ENCODE results near the gene POF1B. TPM values are rescaled to one million over a fixed set of nuclear protein-coding genes. Genes with fewer than 3 reads are reported as not detected.

The POF1B gene
- total and polyA plus RNA-seq, 2 of the 4 experiments (the other 2 are of a cell fraction), result not detected

- H2BK20ac ChIP-seq (ENCODE audit: low read depth, low read length), result no peak overlapping the region
- TF ChIP-seq USF2 (IDR thresholded peaks at IDR 0.05; ENCODE audit: low read depth, low read length), result no peak
- no peak for TF ChIP-seq MAFK (IDR thresholded peaks at IDR 0.05; ENCODE audit: low read depth, low read length)
- no peak for TF ChIP-seq CHD1 (IDR thresholded peaks at IDR 0.05; ENCODE audit: low read depth, low read length)
- TF ChIP-seq NFE2L2 (IDR thresholded peaks at IDR 0.05; ENCODE audit: low read depth, low read length), result no peak
- TF ChIP-seq MAZ (IDR thresholded peaks at IDR 0.05; ENCODE audit: borderline replicate concordance, low read depth, low read length), result no peak
- no peak for TF ChIP-seq MXI1 (IDR thresholded peaks at IDR 0.05; ENCODE audit: borderline replicate concordance, low read depth, low read length)
- no peak for TF ChIP-seq BHLHE40 (IDR thresholded peaks at IDR 0.05; ENCODE audit: low read depth, low read length)
- H3K4me2 ChIP-seq (ENCODE audit: low read depth, low read length), result no peak overlapping the region
- H3K4me3 ChIP-seq (ENCODE audit: insufficient read depth, low read depth, low read length), result no peak overlapping the region
- no CpG with 5 or more reads among the region's 2 CpGs for WGBS, 2 experiments (ENCODE audit: extremely low coverage in 2 of 2, insufficient read length in 1 of 2)
- H4K8ac ChIP-seq (ENCODE audit: low read depth in 2 of 2, low read length in 2 of 2), result no peak overlapping the region
- no peak overlapping the region for H4K5ac ChIP-seq (ENCODE audit: low read depth, low read length)
- H2AK5ac ChIP-seq (ENCODE audit: low read depth, low read length), result no peak overlapping the region
- DNase-seq (no peak), ATAC-seq (ENCODE audit: low read depth) (no peak)
- H3K14ac ChIP-seq (replicated peaks; ENCODE audit: low read depth, low read length), result no peak overlapping the region
- no peak overlapping the region for H3K56ac ChIP-seq (ENCODE audit: extremely low read depth, insufficient read depth, low read length)
- H2BK15ac ChIP-seq (ENCODE audit: low read depth, low read length), result no peak overlapping the region
- H3K9ac ChIP-seq (ENCODE audit: low read depth, low read length), result no peak overlapping the region
- H4K91ac ChIP-seq (ENCODE audit: insufficient read depth, low read depth, low read length), result no peak overlapping the region
- H2AK9ac ChIP-seq (replicated peaks; ENCODE audit: low read depth, low read length, poor library complexity), result no peak overlapping the region
- H3K79me1 ChIP-seq (ENCODE audit: low read depth in 1 of 2, low read length in 2 of 2), result no peaks in the 10 kb centered on the region
- H3K27ac ChIP-seq (ENCODE audit: insufficient read depth, low read length), result no peak overlapping the region
- no peaks in the 10 kb centered on the region for H3K9me1 ChIP-seq (ENCODE audit: insufficient read depth, low read length)
- BruUV-seq (replicated peaks), result no TSS peak
- H4K20me1 ChIP-seq (ENCODE audit: insufficient read depth, low read length), result no peaks in the 10 kb centered on the region
- no peaks in the 10 kb centered on the region for H3K4me1 ChIP-seq (ENCODE audit: control insufficient read depth, insufficient read depth, low read length)
- no peaks in the 10 kb centered on the region for H3K36me3 ChIP-seq (ENCODE audit: control insufficient read depth, insufficient read depth, low read length)
- no peaks in the 10 kb centered on the region for H3K9me3 ChIP-seq (ENCODE audit: control insufficient read depth, insufficient read depth, low read length)
- H2BK120ac ChIP-seq (ENCODE audit: low read depth, low read length), result no peak overlapping the region
- no peak overlapping the region for H2BK5ac ChIP-seq (ENCODE audit: low read depth, low read length, poor library complexity, severe bottlenecking)
- no peak overlapping the region for H3K23ac ChIP-seq (ENCODE audit: low read depth, low read length)
- H3K18ac ChIP-seq (ENCODE audit: low read depth, low read length), result no peak overlapping the region
- ChIA-PET POLR2A (ENCODE audit: unreplicated experiment) (no interaction called here), CTCF (interaction anchor here (0.7 kb wide), 1 partner anchor 734 kb away, joined by 3 read pairs; no protein-coding TSS in a partner anchor)
- H2AFZ ChIP-seq (replicated peaks; ENCODE audit: low read length, poor library complexity), result no peak overlapping the region
- dilution Hi-C loops (cut with HindIII; ENCODE audit: low sequenced_read_pairs, unreplicated experiment), result no loop called here
- in situ Hi-C loops (cut with MboI; ENCODE audit: low sequenced_read_pairs), result no loop called here
- no peaks in the 10 kb centered on the region for H3K27me3 ChIP-seq (ENCODE audit: control insufficient read depth, insufficient read depth, low read length)
- intact Hi-C loops (cut with micrococcal nuclease), result no loop called here
- no peak overlapping the region for H3K4ac ChIP-seq (ENCODE audit: low read depth, low read length)
Observed at GRCh38 chrX:85378461-85378860, 1.0 kb downstream of the POF1B start.
